ENCODE measurements around the gene CCDC24.

Gene CCDC24

GRCh38 chr1:43971336-43971980 lies 19.9 kb upstream of the CCDC24 start:
- H3K27me3 ChIP-seq (replicated peaks; ENCODE audit: control insufficient read depth, insufficient read depth, low read length) = no peaks in the 10 kb centered on the region
- no peak for TF ChIP-seq CTCF (IDR thresholded peaks at IDR 0.05; ENCODE audit: insufficient read depth, low read length, poor library complexity, severe bottlenecking)
- DNase-seq (ENCODE audit: extremely low read depth, insufficient read length) = no peak
- H3K4me3 ChIP-seq (replicated peaks; ENCODE audit: low read depth, low read length) = no peak overlapping the region
- peaks cover 12% of the 10 kb centered on the region for H3K36me3 ChIP-seq (ENCODE audit: control insufficient read depth, insufficient read depth, low read length)

GRCh38 chr1:43973981-43974442 lies 17.4 kb upstream of the CCDC24 start:
- Histone ChIP-seq H3K4me3 (replicated peaks; ENCODE audit: low read depth, low read length) (peak overlapping the region; percentile 91), H3K27me3 (replicated peaks; ENCODE audit: control insufficient read depth, insufficient read depth, low read length) (no peaks in the 10 kb centered on the region), H3K36me3 (ENCODE audit: control insufficient read depth, insufficient read depth, low read length) (peaks cover 17% of the 10 kb centered on the region)
- DNase-seq (ENCODE audit: extremely low read depth, insufficient read length) = no peak
- no peak for TF ChIP-seq CTCF (IDR thresholded peaks at IDR 0.05; ENCODE audit: insufficient read depth, low read length, poor library complexity, severe bottlenecking)

DNA sequence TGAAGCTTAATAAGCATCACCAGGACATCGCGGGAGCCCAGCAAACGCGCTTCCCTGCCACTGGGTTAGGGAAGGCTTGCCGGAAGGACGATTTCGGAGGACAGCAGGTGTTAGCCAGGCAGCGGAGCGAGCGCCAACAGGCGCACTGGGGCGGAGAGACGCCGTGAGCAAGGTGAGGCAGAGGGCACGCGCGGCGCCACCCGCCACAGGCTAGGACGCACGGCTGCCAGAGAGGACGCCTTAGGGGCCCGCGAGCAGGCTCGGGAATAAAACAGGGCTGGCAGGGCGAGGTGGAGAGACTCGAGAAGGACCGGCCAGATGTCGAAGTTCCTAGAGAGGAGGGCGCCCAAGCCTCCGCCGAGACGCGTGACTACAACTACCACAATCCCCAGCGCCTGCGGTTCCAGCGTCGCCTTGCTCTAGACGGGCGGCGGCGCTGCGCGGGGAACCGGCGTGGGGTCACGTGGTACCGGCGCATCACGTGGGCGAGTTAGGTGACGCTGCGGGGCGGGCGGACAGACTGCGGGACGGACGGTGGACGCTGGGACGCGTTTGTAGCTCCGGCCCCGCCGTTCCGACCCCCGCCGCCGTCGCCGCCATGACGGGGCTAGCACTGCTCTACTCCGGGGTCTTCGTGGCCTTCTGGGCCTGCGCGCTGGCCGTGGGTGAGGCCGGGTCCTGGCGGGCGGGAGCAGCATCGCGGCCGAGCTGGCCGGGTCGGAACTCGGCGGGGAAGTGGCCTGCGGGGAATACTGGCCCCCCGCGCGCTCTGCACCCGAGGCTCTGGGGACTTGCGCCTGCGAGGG lies 16.8 kb upstream of the CCDC24 start, which contains the start of gene ATP6V0B:
Gene ATP6V0B, plus strand, starts transcription at position 518 of the 806 bp plus-strand sequence. Its CDS starts 81 bp downstream, at position 599.
- no peak for TF ChIP-seq CTCF (IDR thresholded peaks at IDR 0.05; ENCODE audit: insufficient read depth, low read length, poor library complexity, severe bottlenecking)
- peak; percentile 96 for DNase-seq (ENCODE audit: extremely low read depth, insufficient read length)
- H3K36me3 ChIP-seq (ENCODE audit: control insufficient read depth, insufficient read depth, low read length) = peaks cover 17% of the 10 kb centered on the region
- no peaks in the 10 kb centered on the region for H3K27me3 ChIP-seq (replicated peaks; ENCODE audit: control insufficient read depth, insufficient read depth, low read length)
- peak within 1 kb of the TSS; percentile 91 for H3K4me3 ChIP-seq (replicated peaks; ENCODE audit: low read depth, low read length)

- Histone ChIP-seq H3K27me3 (replicated peaks; ENCODE audit: control insufficient read depth, insufficient read depth, low read length) (no peaks in the 10 kb centered on the region), H3K36me3 (ENCODE audit: control insufficient read depth, insufficient read depth, low read length) (peaks cover 17% of the 10 kb centered on the region), H3K4me3 (replicated peaks; ENCODE audit: low read depth, low read length) (peak overlapping the region; percentile 91)
- DNase-seq (ENCODE audit: extremely low read depth, insufficient read length) = peak; percentile 58
- no peak for TF ChIP-seq CTCF (IDR thresholded peaks at IDR 0.05; ENCODE audit: insufficient read depth, low read length, poor library complexity, severe bottlenecking)
Observed at GRCh38 chr1:43975249-43975961, 16.0 kb upstream of the CCDC24 start.

DNA sequence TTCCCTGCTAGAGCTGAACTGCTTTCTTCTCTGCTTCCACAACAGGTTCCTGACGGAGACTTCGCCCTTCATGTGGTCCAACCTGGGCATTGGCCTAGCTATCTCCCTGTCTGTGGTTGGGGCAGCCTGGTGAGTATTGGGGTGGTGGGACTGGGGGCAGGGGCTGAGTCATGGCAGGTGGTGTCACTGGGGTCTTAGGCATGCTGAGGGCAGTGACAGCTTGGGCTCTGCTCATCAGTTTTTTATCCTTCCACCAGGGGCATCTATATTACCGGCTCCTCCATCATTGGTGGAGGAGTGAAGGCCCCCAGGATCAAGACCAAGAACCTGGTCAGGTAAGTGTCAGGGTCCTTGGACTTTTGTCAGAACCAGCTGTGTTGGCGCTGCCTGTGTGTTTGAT lies 15.4 kb upstream of the CCDC24 start:
- no peak for DNase-seq (ENCODE audit: extremely low read depth, insufficient read length)
- no peak for TF ChIP-seq CTCF (IDR thresholded peaks at IDR 0.05; ENCODE audit: insufficient read depth, low read length, poor library complexity, severe bottlenecking)
- Histone ChIP-seq H3K36me3 (ENCODE audit: control insufficient read depth, insufficient read depth, low read length) (peaks cover 17% of the 10 kb centered on the region), H3K27me3 (replicated peaks; ENCODE audit: control insufficient read depth, insufficient read depth, low read length) (no peaks in the 10 kb centered on the region), H3K4me3 (replicated peaks; ENCODE audit: low read depth, low read length) (peak overlapping the region; percentile 91)

All from GM06990 (cell line).